GM23248 (cell line): Measurements from ENCODE around the gene PTDSS2.

ENCODE experiments used
- EZH2 ChIP-seq: fragments of 200-600 bp; sonication (generic); IDR thresholded peaks from 2 replicates; pipeline ENCODE4 v1.6.1; 2018; ENCODE audit warnings: antibody characterized with exemption, mild to moderate bottlenecking; ENCODE audit not compliant: insufficient read depth, poor library complexity, severe bottlenecking
- EZH2phosphoT487 ChIP-seq: fragments of 200-600 bp; sonication (generic); IDR thresholded peaks from 2 replicates; pipeline ENCODE4 v1.6.1; 2018; ENCODE audit warnings: antibody characterized with exemption, moderate library complexity, mild to moderate bottlenecking, low read depth; ENCODE audit not compliant: insufficient read depth

DNA sequence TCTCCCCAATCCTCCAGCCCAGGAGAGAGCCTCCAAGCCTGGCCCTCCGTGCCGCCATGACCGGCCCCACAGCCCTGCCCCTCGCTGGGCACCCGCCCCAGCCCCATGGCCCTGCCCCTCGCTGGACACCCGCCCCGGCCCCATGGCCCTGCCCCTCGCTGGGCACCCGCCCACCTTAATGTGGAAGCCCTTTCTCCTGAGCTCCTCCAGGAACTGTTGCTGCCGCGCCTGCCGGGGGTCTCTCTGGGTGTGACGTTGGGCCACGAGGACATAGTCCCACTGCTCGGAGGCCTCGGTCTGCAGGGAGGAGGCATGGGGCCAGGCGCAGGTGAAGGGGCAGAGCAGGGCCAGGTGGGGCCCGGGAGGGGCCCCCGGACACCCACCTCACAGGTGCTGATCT lies 16.4 kb upstream of the PTDSS2 start:
- TF ChIP-seq EZH2 (no peak), EZH2phosphoT487 (no peak)
